Liver (tissue), 9 donors: ENCODE data around the gene PDE9A. TPM values are rescaled to one million over a fixed set of nuclear protein-coding genes. Genes with fewer than 3 reads are reported as not detected.

Source experiments
- DNase-seq: peaks from one replicate; pipeline ENCODE4 v3.0.0-alpha.2; 2017; ENCODE audit warnings: low spot score
- H3K27ac ChIP-seq, 2 donors: one replicate each; pipeline ENCODE4 v1.7.0; 2013; ENCODE audit warnings: inconsistent platforms in 2 of 2, low read length in 2 of 2, control low read depth in 1 of 2, low read depth in 1 of 2, mild to moderate bottlenecking in 1 of 2
- H3K27me3 ChIP-seq, 4 donors: one replicate each; pipeline versions ENCODE4 v1.6.1 to v1.7.0; 2013; ENCODE audit warnings: low read length in 3 of 4, inconsistent platforms in 1 of 4, mild to moderate bottlenecking in 1 of 4, moderate library complexity in 1 of 4; ENCODE audit not compliant: control insufficient read depth in 4 of 4, insufficient read depth in 4 of 4
- H3K36me3 ChIP-seq, 4 donors: one replicate each; pipeline versions ENCODE4 v1.6.1 to v1.7.0; 2013; ENCODE audit warnings: low read length in 3 of 4, mild to moderate bottlenecking in 3 of 4, low read depth in 1 of 4, moderate library complexity in 1 of 4; ENCODE audit not compliant: control insufficient read depth in 4 of 4, insufficient read depth in 3 of 4
- H3K4me1 ChIP-seq, 4 donors: one replicate each; pipeline versions ENCODE4 v1.6.1 to v1.7.0; 2013; ENCODE audit warnings: low read length in 3 of 4, mild to moderate bottlenecking in 3 of 4, moderate library complexity in 1 of 4; ENCODE audit not compliant: control insufficient read depth in 4 of 4, insufficient read depth in 4 of 4
- H3K4me3 ChIP-seq, 3 donors: one replicate each; pipeline versions ENCODE4 v1.6.1 to v1.7.0; 2013; ENCODE audit warnings: low read length in 3 of 3, control low read depth in 1 of 3, low read depth in 1 of 3, mild to moderate bottlenecking in 1 of 3
- H3K9ac ChIP-seq, 2 donors: one replicate each; pipeline ENCODE4 v1.7.0; 2013; ENCODE audit warnings: low read length in 2 of 2, mild to moderate bottlenecking in 2 of 2, moderate library complexity in 2 of 2, control low read depth in 1 of 2, low read depth in 1 of 2
- H3K9me3 ChIP-seq, 4 donors: one replicate each; pipeline versions ENCODE4 v1.6.1 to v1.7.0; 2013; ENCODE audit warnings: low read length in 3 of 4; ENCODE audit not compliant: control insufficient read depth in 4 of 4
- ATF3 ChIP-seq: IDR thresholded peaks from 2 replicates; pipeline ENCODE4 v1.6.1; 2016; ENCODE audit warnings: antibody characterized with exemption
- CTCF ChIP-seq: fragments of 150-350 bp; IDR thresholded peaks from 2 replicates; pipeline ENCODE4 v1.5.1; 2017; ENCODE audit warnings: improper control_type of control experiment, low read depth, low read length; ENCODE audit not compliant: missing input control
- FOXA2 ChIP-seq: IDR thresholded peaks from 2 replicates; pipeline ENCODE4 v1.6.1; 2016; ENCODE audit warnings: antibody characterized with exemption
- GABPA ChIP-seq, 2 donors: IDR thresholded peaks in 1 of 2; conservative IDR thresholded peaks in 1 of 2; 2 replicates each; pipeline ENCODE4 v1.6.1; 2016; ENCODE audit warnings: antibody characterized with exemption in 2 of 2, mild to moderate bottlenecking in 1 of 2, moderate library complexity in 1 of 2
- HNF4G ChIP-seq: IDR thresholded peaks from 2 replicates; pipeline ENCODE4 v1.6.1; 2016; ENCODE audit warnings: antibody characterized with exemption
- RAD21 ChIP-seq, 2 donors: IDR thresholded peaks; 2 replicates each; pipeline ENCODE4 v1.6.1; 2016; ENCODE audit warnings: antibody characterized with exemption in 2 of 2, mild to moderate bottlenecking in 2 of 2
- REST ChIP-seq: IDR thresholded peaks from 2 replicates; pipeline ENCODE4 v1.6.1; 2016; ENCODE audit warnings: antibody characterized with exemption, mild to moderate bottlenecking
- RXRA ChIP-seq, 2 donors: IDR thresholded peaks; 2 replicates each; pipeline ENCODE4 v1.6.1; 2017 to 2018; ENCODE audit warnings: antibody characterized with exemption in 2 of 2, mild to moderate bottlenecking in 1 of 2
- SP1 ChIP-seq: IDR thresholded peaks from 2 replicates; pipeline ENCODE4 v1.6.1; 2018; ENCODE audit warnings: antibody characterized with exemption, mild to moderate bottlenecking
- TAF1 ChIP-seq: conservative IDR thresholded peaks from 2 replicates; pipeline ENCODE4 v1.6.1; 2016; ENCODE audit warnings: antibody characterized with exemption, mild to moderate bottlenecking
- YY1 ChIP-seq: IDR thresholded peaks from 2 replicates; pipeline ENCODE4 v1.6.1; 2016; ENCODE audit warnings: antibody characterized with exemption, mild to moderate bottlenecking
- ZBTB33 ChIP-seq: IDR thresholded peaks from 2 replicates; pipeline ENCODE4 v1.6.1; 2016; ENCODE audit warnings: antibody characterized with exemption
- WGBS: extraction: QIAGEN DNeasy Blood & Tissue Kit; methylation state at CpG from one replicate; pipeline ENCODE4 v1.1.7; 2013; 5-methylcytosine and 5-hydroxymethylcytosine counted together
- polyA plus RNA-seq, 2 donors: library from polyadenylated mRNA; stranded (reverse) in 1 of 2; unstranded in 1 of 2; fragments of 200-250 nt in 1 of 2; fragments of >200 nt in 1 of 2; fragmentation: Nextera tagmentation in 1 of 2; extraction: Ambion mirVana in 1 of 2; gene quantifications; one replicate each; pipeline versions ENCODE4 v1.2.1 to v1.2.3, GENCODE V29; 2013 to 2015
- total RNA-seq, 2 donors: library from RNA; depleted of rRNA; stranded (reverse); fragments of >200 nt; gene quantifications; one replicate each; pipeline ENCODE4 v1.2.3, GENCODE V29; 2014
- donor health status: healthy.
- donor health status: healthy.
- donor health status: healthy.
- donor health status: healthy.
- donor health status: healthy.

PDE9A gene
- 1 to 10 TPM; 3.4 to 4.2 TPM for total RNA-seq
- polyA plus RNA-seq, result 1 to 10 TPM; 1.5 to 1.9 TPM

GRCh38 chr21:42653231-42654061, at the start of gene PDE9A:
TSS of gene PDE9A (plus strand) at chr21:42653621. CDS start at chr21:42653815, 194 bp downstream.
- 2% methylated on average over 90 of the region's 91 CpGs for whole genome bisulfite sequencing
- Histone ChIP-seq H3K9me3 (no peaks in the 10 kb centered on the region), H3K4me3 (peak within 1 kb of the TSS in 2 of 3 donors; percentile 44 to 65), H3K9ac (peak within 1 kb of the TSS; percentile 28 to 75), H3K27ac (peak within 1 kb of the TSS; percentile 76), H3K36me3 (no peaks in the 10 kb centered on the region), H3K4me1 (peaks cover 4 to 15% (median 9%) of the 10 kb centered on the region in 4 donors), H3K27me3 (no peaks in the 10 kb centered on the region)
- no peak for TF ChIP-seq RXRA (IDR thresholded peaks at IDR 0.05)
- no peak for TF ChIP-seq ATF3
- TF ChIP-seq GABPA (IDR thresholded peaks at IDR 0.05 in 1 of 2, conservative IDR thresholded peaks at IDR 0.05 in 1 of 2), result no peak
- no peak for TF ChIP-seq RAD21 (IDR thresholded peaks at IDR 0.05)
- TF ChIP-seq SP1, result no peak
- no peak for TF ChIP-seq ZBTB33
- no peak for TF ChIP-seq REST
- TF ChIP-seq YY1, result no peak
- peak; percentile 49 for DNase-seq

GRCh38 chr21:42607102-42607501, 46.3 kb upstream of the PDE9A start:
- no peak for TF ChIP-seq REST
- no peak for TF ChIP-seq SP1
- TF ChIP-seq TAF1, result no peak
- TF ChIP-seq CTCF, result no peak
- no peak for TF ChIP-seq FOXA2
- no peak for TF ChIP-seq HNF4G
- no peak for TF ChIP-seq ZBTB33
- TF ChIP-seq GABPA (IDR thresholded peaks at IDR 0.05 in 1 of 2, conservative IDR thresholded peaks at IDR 0.05 in 1 of 2), result no peak
- no peaks in the 10 kb centered on the region for H3K36me3 ChIP-seq
- no peaks in the 10 kb centered on the region for H3K27me3 ChIP-seq
- H3K27ac ChIP-seq, result no peak overlapping the region
- H3K9ac ChIP-seq, result no peak overlapping the region
- peaks cover 2 to 8% (median 4%) of the 10 kb centered on the region in 4 donors for H3K9me3 ChIP-seq
- no peak for DNase-seq
- H3K4me1 ChIP-seq, result no peaks in the 10 kb centered on the region
- 69% methylated on average over 4 of the region's 4 CpGs for WGBS
- H3K4me3 ChIP-seq, result no peak overlapping the region
